Panc1 (cell line): ENCODE data around the gene H6PD. TPM values are rescaled to one million over a fixed set of nuclear protein-coding genes. Genes with fewer than 3 reads are reported as not detected.
A peak's percentile ranks its signal among the peaks of the same experiment; 100 is the strongest.

Experiments
- ATAC-seq: fragments of 200-7000 bp; cut with Tn5 transposase; 2 replicates; pipeline ENCODE4 v1.9.1; 2020; ENCODE audit warnings: mild to moderate bottlenecking, moderate library complexity
- BruUV-seq: library from RNA; stranded (reverse); fragments of 400-500 nt; replicated peaks from 2 replicates; lab custom pipeline; 2021; lab: Mats Ljungman, UMichigan
- CTCF ChIA-PET: fragments of 300-600 bp; sonication (Branson Sonifier 250); formaldehyde crosslinking; loops from one replicate; lab custom pipeline; 2022; ENCODE audit warnings: antibody characterized with exemption; lab: Charles Lee
- POLR2A ChIA-PET: fragments of 300-600 bp; sonication (Branson Sonifier 250); formaldehyde crosslinking; loops from one replicate; lab custom pipeline; 2022; ENCODE audit warnings: antibody characterized with exemption; lab: Charles Lee
- DNase-seq: peaks from one replicate; pipeline ENCODE4 v3.0.0-alpha.2; 2010; ENCODE audit warnings: low read depth, low spot score
- H3K27ac ChIP-seq: 2 replicates; pipeline ENCODE4 v1.5.1; 2011; ENCODE audit warnings: mild to moderate bottlenecking, low read length, inconsistent platforms
- H3K27me3 ChIP-seq: fragments of 200-500 bp; sonication (Bioruptor generic); 2 replicates; pipeline ENCODE4 v1.6.0; 2014; ENCODE audit warnings: low read length, inconsistent platforms; ENCODE audit not compliant: control insufficient read depth, insufficient read depth
- H3K36me3 ChIP-seq: fragments of 200-500 bp; sonication (Bioruptor generic); 2 replicates; pipeline ENCODE4 v1.5.1; 2014; ENCODE audit warnings: inconsistent platforms, mild to moderate bottlenecking, low read length, moderate library complexity; ENCODE audit not compliant: control insufficient read depth, insufficient read depth
- H3K4me1 ChIP-seq: 2 replicates; pipeline ENCODE4 v1.5.1; 2011; ENCODE audit warnings: inconsistent platforms, mild to moderate bottlenecking, low read length, moderate library complexity; ENCODE audit not compliant: control insufficient read depth, insufficient read depth
- H3K4me3 ChIP-seq, 2 experiments: 2 replicates each; pipeline ENCODE4 v1.5.1; 2011 to 2012; ENCODE audit warnings: low read depth in 2 of 2, low read length in 2 of 2, mild to moderate bottlenecking in 2 of 2, inconsistent platforms in 1 of 2, moderate library complexity in 1 of 2
- H3K9me3 ChIP-seq: fragments of 200-500 bp; sonication (Bioruptor generic); 2 replicates; pipeline ENCODE4 v1.5.1; 2014; ENCODE audit warnings: low read depth, mild to moderate bottlenecking, inconsistent platforms, low read length, moderate library complexity; ENCODE audit not compliant: control insufficient read depth, insufficient read depth
- POLR2AphosphoS5 ChIP-seq: IDR thresholded peaks from 2 replicates; pipeline ENCODE4 v1.6.1; 2012; ENCODE audit warnings: mild to moderate bottlenecking, low read depth, low read length, moderate library complexity
- SIN3A ChIP-seq: IDR thresholded peaks from 2 replicates; pipeline ENCODE4 v1.6.1; 2012; ENCODE audit warnings: low read depth, mild to moderate bottlenecking, low read length, moderate library complexity, borderline replicate concordance; ENCODE audit not compliant: insufficient read depth
- TCF7L2 ChIP-seq: IDR thresholded peaks from 2 replicates; pipeline ENCODE4 v1.6.1; 2011; ENCODE audit warnings: mild to moderate bottlenecking, low read depth, low read length, inconsistent platforms
- in situ Hi-C: cut with HindIII; loops from 2 replicates; pipeline ENCODE4 v1.10.0; 2016; ENCODE audit warnings: low sequenced_read_pairs, low pct_unique_long_range_greater_than_20kb
- intact Hi-C: fragments of 100-400 bp; cut with micrococcal nuclease; formaldehyde crosslinking; loops from one replicate; pipeline ENCODE4 v1.10.0; 2022; ENCODE audit not compliant: unreplicated experiment
- total RNA-seq: library from RNA; stranded (reverse); gene quantifications from one replicate; pipeline ENCODE4 v1.2.1, GENCODE V29; 2021; ENCODE audit not compliant: unreplicated experiment
- TF ChIP-seq, protein P1 (sequence below), 2 experiments: IDR thresholded peaks; 2 replicates each; pipeline ENCODE4 v1.6.1; 2011 to 2012; ENCODE audit warnings: low read depth in 2 of 2, control low read depth in 1 of 2, low read length in 1 of 2, mild to moderate bottlenecking in 1 of 2, moderate library complexity in 1 of 2; ENCODE audit not compliant: insufficient read depth in 1 of 2
- TF ChIP-seq, protein P2 (sequence below): fragments of 450-650 bp; IDR thresholded peaks from 2 replicates; pipeline ENCODE4 v1.5.1; 2017; ENCODE audit warnings: mild to moderate bottlenecking

Gene H6PD
- total RNA-seq, 1 experiment from 2014 or later = 23.5 TPM

DNA sequence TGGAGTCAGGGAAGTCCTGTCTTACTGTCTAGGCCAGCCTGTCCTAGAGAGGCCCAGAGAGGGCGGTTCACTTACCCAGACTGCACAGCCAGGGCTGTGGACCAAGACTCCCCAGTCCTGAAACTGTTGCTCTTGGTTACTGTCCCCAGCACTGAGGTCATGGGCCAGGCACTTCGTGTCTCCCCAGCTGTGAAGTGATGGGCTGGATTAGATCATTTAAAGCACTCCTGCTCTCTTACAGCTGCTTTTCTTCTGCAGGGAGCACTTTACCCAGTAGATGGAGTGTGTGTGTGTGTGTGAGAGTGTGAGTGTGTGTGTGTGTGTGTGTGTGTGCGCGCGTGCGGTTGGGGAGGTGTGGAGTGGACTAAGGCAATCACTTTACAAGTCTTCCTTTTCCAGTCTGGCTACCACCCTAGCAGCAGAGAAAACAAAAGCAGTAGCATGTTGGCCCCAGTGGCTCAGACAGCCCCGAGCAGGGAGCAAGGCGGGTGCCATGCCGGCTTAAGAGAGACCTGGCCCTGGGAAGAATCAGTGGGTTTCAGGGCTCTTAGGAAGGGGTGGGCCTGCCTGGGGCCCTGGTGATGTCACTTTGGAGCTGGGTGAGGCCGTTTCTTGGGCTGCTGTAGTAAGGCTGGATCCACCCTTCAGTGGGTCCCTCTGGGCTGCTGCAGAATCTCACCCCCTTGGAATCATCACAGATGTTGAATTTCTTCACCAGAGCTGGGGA lies 60.5 kb downstream of the H6PD start:
- ATAC-seq (peak; percentile 15; the same call in 1 of the 2 replicates), DNase-seq (no peak)
- no peaks in the 10 kb centered on the region for H3K9me3 ChIP-seq
- TF ChIP-seq SIN3A = no peak
- TF ChIP-seq TCF7L2 = no peak
- TF ChIP-seq, protein P1, sequence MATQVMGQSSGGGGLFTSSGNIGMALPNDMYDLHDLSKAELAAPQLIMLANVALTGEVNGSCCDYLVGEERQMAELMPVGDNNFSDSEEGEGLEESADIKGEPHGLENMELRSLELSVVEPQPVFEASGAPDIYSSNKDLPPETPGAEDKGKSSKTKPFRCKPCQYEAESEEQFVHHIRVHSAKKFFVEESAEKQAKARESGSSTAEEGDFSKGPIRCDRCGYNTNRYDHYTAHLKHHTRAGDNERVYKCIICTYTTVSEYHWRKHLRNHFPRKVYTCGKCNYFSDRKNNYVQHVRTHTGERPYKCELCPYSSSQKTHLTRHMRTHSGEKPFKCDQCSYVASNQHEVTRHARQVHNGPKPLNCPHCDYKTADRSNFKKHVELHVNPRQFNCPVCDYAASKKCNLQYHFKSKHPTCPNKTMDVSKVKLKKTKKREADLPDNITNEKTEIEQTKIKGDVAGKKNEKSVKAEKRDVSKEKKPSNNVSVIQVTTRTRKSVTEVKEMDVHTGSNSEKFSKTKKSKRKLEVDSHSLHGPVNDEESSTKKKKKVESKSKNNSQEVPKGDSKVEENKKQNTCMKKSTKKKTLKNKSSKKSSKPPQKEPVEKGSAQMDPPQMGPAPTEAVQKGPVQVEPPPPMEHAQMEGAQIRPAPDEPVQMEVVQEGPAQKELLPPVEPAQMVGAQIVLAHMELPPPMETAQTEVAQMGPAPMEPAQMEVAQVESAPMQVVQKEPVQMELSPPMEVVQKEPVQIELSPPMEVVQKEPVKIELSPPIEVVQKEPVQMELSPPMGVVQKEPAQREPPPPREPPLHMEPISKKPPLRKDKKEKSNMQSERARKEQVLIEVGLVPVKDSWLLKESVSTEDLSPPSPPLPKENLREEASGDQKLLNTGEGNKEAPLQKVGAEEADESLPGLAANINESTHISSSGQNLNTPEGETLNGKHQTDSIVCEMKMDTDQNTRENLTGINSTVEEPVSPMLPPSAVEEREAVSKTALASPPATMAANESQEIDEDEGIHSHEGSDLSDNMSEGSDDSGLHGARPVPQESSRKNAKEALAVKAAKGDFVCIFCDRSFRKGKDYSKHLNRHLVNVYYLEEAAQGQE (IDR thresholded peaks at IDR 0.05; ENCODE audit: insufficient read depth in 1 of 2, low read depth in 2 of 2, low read length in 1 of 2) = no peak
- TF ChIP-seq POLR2AphosphoS5 = no peak
- TF ChIP-seq, protein P2, sequence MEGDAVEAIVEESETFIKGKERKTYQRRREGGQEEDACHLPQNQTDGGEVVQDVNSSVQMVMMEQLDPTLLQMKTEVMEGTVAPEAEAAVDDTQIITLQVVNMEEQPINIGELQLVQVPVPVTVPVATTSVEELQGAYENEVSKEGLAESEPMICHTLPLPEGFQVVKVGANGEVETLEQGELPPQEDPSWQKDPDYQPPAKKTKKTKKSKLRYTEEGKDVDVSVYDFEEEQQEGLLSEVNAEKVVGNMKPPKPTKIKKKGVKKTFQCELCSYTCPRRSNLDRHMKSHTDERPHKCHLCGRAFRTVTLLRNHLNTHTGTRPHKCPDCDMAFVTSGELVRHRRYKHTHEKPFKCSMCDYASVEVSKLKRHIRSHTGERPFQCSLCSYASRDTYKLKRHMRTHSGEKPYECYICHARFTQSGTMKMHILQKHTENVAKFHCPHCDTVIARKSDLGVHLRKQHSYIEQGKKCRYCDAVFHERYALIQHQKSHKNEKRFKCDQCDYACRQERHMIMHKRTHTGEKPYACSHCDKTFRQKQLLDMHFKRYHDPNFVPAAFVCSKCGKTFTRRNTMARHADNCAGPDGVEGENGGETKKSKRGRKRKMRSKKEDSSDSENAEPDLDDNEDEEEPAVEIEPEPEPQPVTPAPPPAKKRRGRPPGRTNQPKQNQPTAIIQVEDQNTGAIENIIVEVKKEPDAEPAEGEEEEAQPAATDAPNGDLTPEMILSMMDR = no peak; the same call in 1 of the 2 replicates
- H3K4me3 ChIP-seq = peak overlapping the region; percentile 62 to 96
- H3K27me3 ChIP-seq = no peaks in the 10 kb centered on the region
- intact Hi-C loops = no loop called here
- ChIA-PET POLR2A (interaction anchor here (0.5 to 0.7 kb wide), 2 partner anchors 23 to 461 kb away, joined by 3 read pairs; no protein-coding TSS in a partner anchor), CTCF (interaction anchor here (0.7 kb wide), 1 partner anchor 20 kb away, joined by 3 read pairs; no protein-coding TSS in a partner anchor)
- H3K36me3 ChIP-seq = no peaks in the 10 kb centered on the region; the same call in 1 of the 2 replicates
- in situ Hi-C loops = no loop called here
- peaks cover 57% of the 10 kb centered on the region for H3K4me1 ChIP-seq
- BruUV-seq = no TSS peak
- H3K27ac ChIP-seq = peak overlapping the region; percentile 80

DNA sequence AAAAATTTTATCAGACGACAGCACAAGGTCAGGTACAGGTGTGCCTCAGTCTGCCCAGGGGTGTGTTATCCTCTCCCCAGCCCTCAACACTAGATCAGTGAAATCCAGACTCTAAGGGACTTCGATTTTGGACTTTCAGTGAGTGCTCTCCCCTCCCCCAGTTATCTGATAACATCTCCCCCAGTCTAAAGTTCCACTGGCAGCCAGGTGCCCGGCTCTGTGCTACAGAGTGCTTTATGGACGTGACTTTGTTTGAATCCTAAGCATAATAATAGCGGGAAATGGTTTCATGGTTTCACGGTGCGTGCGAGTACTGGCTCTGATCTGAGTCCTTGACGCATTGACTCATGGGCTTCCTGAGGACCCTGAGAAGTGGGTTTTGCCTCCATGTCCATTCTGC lies 61.3 kb downstream of the H6PD start:
- ChIA-PET CTCF (interaction anchor here (0.7 kb wide), 1 partner anchor 20 kb away, joined by 3 read pairs; no protein-coding TSS in a partner anchor), POLR2A (interaction anchor here (0.5 to 0.7 kb wide), 2 partner anchors 24 to 462 kb away, joined by 3 read pairs; no protein-coding TSS in a partner anchor)
- DNase-seq (no peak), ATAC-seq (no peak)
- Histone ChIP-seq H3K9me3 (no peaks in the 10 kb centered on the region), H3K36me3 (no peaks in the 10 kb centered on the region; the same call in 1 of the 2 replicates), H3K4me1 (peaks cover 49% of the 10 kb centered on the region), H3K27me3 (no peaks in the 10 kb centered on the region), H3K27ac (peak overlapping the region; percentile 80; the same call in 1 of the 2 replicates), H3K4me3 (peak overlapping the region; percentile 62 to 96; a peak in 3 of 4 replicates)
- in situ Hi-C loops (no loop called here), intact Hi-C loops (no loop called here)
- no TSS peak for BruUV-seq
- TF ChIP-seq, protein P1 (IDR thresholded peaks at IDR 0.05; ENCODE audit: insufficient read depth in 1 of 2, low read depth in 2 of 2, low read length in 1 of 2) = no peak
- no peak for TF ChIP-seq TCF7L2
- TF ChIP-seq, protein P2 = no peak
- TF ChIP-seq SIN3A = no peak
- TF ChIP-seq POLR2AphosphoS5 = no peak
